Testis (tissue), 3 donors: ENCODE measurements around the gene HID1. TPM values are rescaled to one million over a fixed set of nuclear protein-coding genes. Genes with fewer than 3 reads are reported as not detected.

ENCODE experiments used
- DNase-seq: peaks from one replicate; pipeline ENCODE4 v3.0.0-alpha.2; 2019
- H3K27ac ChIP-seq, 2 donors: fragments of 200-600 bp; sonication (generic); one replicate each; pipeline ENCODE4 v1.5.1; 2019
- H3K27me3 ChIP-seq: fragments of 200-600 bp; sonication (generic); one replicate; pipeline ENCODE4 v1.5.1; 2019
- H3K36me3 ChIP-seq: fragments of 200-600 bp; sonication (generic); one replicate; pipeline ENCODE4 v1.5.1; 2017; ENCODE audit warnings: low read depth; ENCODE audit errors: missing control alignments
- H3K4me1 ChIP-seq: fragments of 200-600 bp; sonication (generic); one replicate; pipeline ENCODE4 v1.5.1; 2019
- H3K4me3 ChIP-seq, 2 donors: fragments of 200-600 bp; sonication (generic); one replicate each; pipeline ENCODE4 v1.5.1; 2017 to 2019
- H3K9me3 ChIP-seq: fragments of 200-600 bp; sonication (generic); one replicate; pipeline ENCODE4 v1.5.1; 2017
- POLR2A ChIP-seq: fragments of 450-650 bp; IDR thresholded peaks from one replicate; pipeline ENCODE4 v1.6.1; 2017; ENCODE audit warnings: antibody characterized with exemption, mild to moderate bottlenecking, moderate library complexity
- WGBS, 2 donors: methylation state at CpG; one replicate each; pipeline ENCODE4 v1.1.5; 2018; 5-methylcytosine and 5-hydroxymethylcytosine counted together
- intact Hi-C: fragments of 100-400 bp; cut with DNase I; formaldehyde crosslinking; loops from one replicate; pipeline ENCODE4 v1.15.1; 2023; ENCODE audit warnings: low total_unique reads
- polyA plus RNA-seq: library from polyadenylated mRNA; stranded (reverse); fragments of 350-450 nt; fragmentation: Illumina TruSeq; extraction: RNeasy Lipid Tissue Mini Kit (QIAGEN cat#74804); gene quantifications from one replicate; pipeline ENCODE4 v1.2.3, GENCODE V29; 2014; ENCODE audit warnings: low read depth, low replicate concordance; ENCODE audit not compliant: insufficient read depth
- total RNA-seq, 2 donors: library from RNA; depleted of rRNA; stranded (reverse); fragments of >200 nt; gene quantifications; one replicate each; pipeline ENCODE4 v1.2.3, GENCODE V29; 2016
- TF ChIP-seq, protein P1 (sequence below), 3 experiments: fragments of 450-650 bp in 2 of 3; fragments of 200-600 bp in 1 of 3; sonication (generic) in 1 of 3; IDR thresholded peaks; one replicate each; pipeline ENCODE4 v1.5.1; 2016 to 2019; ENCODE audit warnings: antibody characterized with exemption in 3 of 3, mild to moderate bottlenecking in 2 of 3, moderate library complexity in 1 of 3

The HID1 gene
- total and polyA plus RNA-seq, 3 donors from 2014 or later = 18.6 to 45.8 (median 40.9) TPM

DNA sequence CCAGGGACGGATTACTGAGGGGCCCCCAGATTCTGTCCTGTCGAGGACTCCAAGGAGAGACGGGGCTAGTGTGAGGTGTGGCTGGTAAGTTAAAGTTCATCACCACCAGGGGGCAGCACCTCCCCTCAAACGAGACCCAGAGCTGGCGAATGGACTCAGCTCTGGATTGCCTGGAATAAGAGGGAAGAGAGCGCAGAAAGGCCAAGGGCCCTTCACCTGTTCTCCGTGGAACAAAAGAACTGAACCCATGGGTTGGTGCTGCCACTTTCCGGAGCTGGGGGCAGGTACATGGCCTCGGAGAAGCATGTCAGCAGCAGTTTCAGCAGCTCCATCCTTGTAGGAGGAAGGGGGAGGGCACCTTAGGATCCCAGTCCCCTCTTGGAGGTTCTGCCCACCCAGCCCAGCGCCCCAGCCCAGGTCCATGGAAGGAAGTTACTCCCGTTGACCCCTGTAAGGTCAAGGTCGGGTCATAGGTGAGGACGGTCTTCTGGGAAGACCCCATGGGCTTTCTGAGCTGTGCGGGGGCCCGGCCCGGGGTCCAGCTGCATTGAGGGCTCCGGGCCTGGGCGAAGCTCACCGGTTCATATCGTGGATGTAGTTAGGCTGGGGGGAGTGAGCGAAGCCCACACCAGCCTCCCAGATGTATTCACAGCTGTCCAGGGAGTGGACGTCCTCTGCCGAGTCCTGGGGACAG is 10.8 kb downstream of the HID1 start:
- WGBS, 2 donors = 18 to 50% methylated on average over 12 to 23 of the region's 23 CpGs
- no peaks in the 10 kb centered on the region for H3K9me3 ChIP-seq
- no peak overlapping the region for H3K27ac ChIP-seq
- no peak overlapping the region for H3K4me3 ChIP-seq
- H3K4me1 ChIP-seq = no peaks in the 10 kb centered on the region
- TF ChIP-seq, protein P1, sequence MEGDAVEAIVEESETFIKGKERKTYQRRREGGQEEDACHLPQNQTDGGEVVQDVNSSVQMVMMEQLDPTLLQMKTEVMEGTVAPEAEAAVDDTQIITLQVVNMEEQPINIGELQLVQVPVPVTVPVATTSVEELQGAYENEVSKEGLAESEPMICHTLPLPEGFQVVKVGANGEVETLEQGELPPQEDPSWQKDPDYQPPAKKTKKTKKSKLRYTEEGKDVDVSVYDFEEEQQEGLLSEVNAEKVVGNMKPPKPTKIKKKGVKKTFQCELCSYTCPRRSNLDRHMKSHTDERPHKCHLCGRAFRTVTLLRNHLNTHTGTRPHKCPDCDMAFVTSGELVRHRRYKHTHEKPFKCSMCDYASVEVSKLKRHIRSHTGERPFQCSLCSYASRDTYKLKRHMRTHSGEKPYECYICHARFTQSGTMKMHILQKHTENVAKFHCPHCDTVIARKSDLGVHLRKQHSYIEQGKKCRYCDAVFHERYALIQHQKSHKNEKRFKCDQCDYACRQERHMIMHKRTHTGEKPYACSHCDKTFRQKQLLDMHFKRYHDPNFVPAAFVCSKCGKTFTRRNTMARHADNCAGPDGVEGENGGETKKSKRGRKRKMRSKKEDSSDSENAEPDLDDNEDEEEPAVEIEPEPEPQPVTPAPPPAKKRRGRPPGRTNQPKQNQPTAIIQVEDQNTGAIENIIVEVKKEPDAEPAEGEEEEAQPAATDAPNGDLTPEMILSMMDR (IDR thresholded peaks at IDR 0.05) = peak; percentile 91 to 92 (median 91)
- no peak for TF ChIP-seq POLR2A
- intact Hi-C loops = loop anchor here (10.0 kb wide), 1 partner anchor 153 kb away; no protein-coding TSS in a partner anchor
- no peaks in the 10 kb centered on the region for H3K36me3 ChIP-seq
- H3K27me3 ChIP-seq = no peaks in the 10 kb centered on the region
- DNase-seq = peak; percentile 95

DNA sequence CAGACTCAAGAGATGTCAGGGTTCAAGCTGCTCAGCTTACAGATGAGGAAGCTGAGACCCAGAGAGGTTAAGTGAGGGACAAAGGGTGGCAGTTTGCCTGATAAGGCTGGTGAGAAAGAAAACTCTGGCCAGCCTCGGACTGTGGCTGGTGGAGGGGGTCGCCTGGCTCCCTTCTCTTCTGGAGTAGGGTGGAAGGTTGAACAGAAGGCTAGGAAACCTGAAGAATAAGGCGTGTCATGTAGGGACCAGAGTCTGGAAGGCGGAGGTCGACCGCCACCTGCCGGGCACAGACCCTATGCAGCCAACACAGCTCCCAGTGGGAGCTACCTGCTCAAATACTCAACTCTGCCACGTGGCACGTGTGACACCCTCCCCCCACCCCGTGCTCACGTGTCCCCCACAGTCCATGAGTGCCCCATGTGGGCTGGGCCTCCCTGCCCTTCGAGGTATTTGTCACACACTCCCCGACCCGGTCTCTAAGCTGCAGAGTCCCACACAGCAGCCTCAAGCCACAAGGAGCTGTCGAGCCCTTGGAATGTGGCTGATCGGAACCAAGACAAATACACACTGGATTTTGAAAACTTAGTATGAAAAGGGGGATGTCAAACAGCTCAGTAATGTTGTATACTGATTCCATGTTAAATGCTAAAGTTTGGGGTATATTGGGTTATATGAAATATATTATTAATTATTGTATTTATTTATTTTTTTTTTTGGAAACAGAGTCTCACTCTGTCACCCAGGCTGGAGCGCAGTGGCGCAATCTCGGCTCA is 11.8 kb downstream of the HID1 start:
- intact Hi-C loops = loop anchor here (10.0 kb wide), 1 partner anchor 154 kb away; no protein-coding TSS in a partner anchor
- H3K27ac ChIP-seq = no peak overlapping the region
- no peaks in the 10 kb centered on the region for H3K27me3 ChIP-seq
- WGBS, 2 donors = 52 to 66% methylated on average over 17 to 19 of the region's 19 CpGs
- no peaks in the 10 kb centered on the region for H3K4me1 ChIP-seq
- H3K36me3 ChIP-seq = no peaks in the 10 kb centered on the region
- no peak overlapping the region for H3K4me3 ChIP-seq
- no peaks in the 10 kb centered on the region for H3K9me3 ChIP-seq
- no peak for DNase-seq
- TF ChIP-seq POLR2A = no peak
- TF ChIP-seq, protein P1 (IDR thresholded peaks at IDR 0.05) = peak in 1 of 3 experiments; percentile 2

DNA sequence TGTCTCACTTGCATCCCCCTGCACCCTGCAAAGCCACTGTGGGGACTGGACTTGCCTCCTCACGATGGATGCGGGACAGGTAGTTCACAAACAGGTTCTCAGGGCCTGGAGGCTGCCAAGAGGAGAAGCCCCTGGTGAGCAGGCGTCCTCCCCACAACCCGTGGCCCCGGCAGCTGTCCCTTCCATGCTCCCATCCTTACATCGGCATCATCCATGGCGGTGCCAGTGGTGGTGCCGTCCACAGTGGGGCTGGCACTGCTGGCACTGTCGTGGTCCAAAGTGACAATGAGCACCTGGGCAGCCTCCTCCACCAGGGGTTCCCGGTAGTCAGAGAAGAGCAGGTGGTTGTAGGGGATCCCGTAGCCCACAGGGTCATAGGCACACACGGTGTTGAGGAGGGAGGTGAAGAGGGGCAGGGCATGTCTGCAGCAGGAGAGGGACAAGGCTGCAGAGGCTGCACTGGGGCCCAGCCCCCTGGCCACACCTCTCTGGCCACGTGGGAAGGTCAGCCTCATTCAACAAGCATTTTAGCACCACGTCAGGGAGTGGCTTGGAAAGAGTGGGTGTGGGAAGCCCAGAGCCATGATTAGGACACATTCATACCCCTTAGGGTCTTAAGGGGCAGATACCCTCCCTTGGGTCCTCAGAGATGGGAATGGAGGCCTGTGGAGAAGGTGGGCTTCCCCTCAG is 12.6 kb downstream of the HID1 start:
- no peak for DNase-seq
- WGBS, 2 donors = 70 to 77% methylated on average over 8 to 14 of the region's 14 CpGs
- Histone ChIP-seq H3K4me3 (no peak overlapping the region), H3K27ac (no peak overlapping the region), H3K4me1 (no peaks in the 10 kb centered on the region), H3K36me3 (no peaks in the 10 kb centered on the region), H3K9me3 (no peaks in the 10 kb centered on the region), H3K27me3 (no peaks in the 10 kb centered on the region)
- no peak for TF ChIP-seq POLR2A
- TF ChIP-seq, protein P1 (IDR thresholded peaks at IDR 0.05) = no peak
- intact Hi-C loops = loop anchor here (10.0 kb wide), 1 partner anchor 155 kb away; no protein-coding TSS in a partner anchor

DNA sequence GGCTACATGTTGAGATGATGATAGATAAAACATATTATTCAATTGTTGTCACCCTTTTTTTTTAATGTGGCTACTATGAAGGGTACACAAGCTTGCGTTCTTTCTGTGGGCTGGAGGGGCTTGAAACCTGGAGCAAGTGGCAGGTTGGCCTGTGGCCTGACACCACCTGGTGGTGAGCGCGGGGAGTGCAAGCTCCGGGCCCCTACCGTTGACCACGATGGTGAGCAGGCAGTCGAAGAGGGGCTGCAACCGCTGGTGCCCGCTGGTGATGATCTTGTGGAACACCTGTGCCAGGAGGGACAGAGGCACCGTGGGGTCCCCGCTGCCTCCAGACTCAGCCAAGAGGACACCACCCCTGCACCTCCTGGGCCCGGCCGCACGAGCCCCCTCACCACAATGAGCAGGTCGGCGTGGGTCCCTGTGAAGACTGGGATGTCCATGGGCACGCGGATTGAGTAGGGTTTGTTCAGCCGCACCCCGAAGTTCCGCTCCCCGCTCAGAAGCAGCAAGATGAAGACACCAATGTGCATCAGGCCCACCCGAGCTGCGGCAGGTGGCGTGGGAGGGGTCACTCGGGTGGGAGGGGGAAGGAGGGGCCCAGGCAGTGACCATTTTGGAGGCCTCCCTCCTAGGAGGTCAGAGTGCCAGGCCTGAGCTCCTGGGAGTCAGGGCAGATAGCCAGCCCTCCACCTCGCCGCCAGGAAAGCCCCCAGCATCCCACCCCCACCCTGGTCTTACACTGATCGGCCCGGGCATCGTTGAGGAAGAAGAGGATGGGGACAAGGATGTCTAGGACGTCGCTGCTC is 14.4 kb downstream of the HID1 start:
- Histone ChIP-seq H3K4me1 (no peaks in the 10 kb centered on the region), H3K27ac (no peak overlapping the region), H3K36me3 (no peaks in the 10 kb centered on the region), H3K27me3 (no peaks in the 10 kb centered on the region), H3K4me3 (no peak overlapping the region), H3K9me3 (no peaks in the 10 kb centered on the region)
- 41 to 75% methylated on average over 23 of the region's 33 CpGs for WGBS, 2 donors
- intact Hi-C loops = no loop called here
- no peak for TF ChIP-seq POLR2A
- TF ChIP-seq, protein P1 (IDR thresholded peaks at IDR 0.05) = peak; percentile 84 to 94 (median 93)
- peak; percentile 85 for DNase-seq
